Endodermal cell (in vitro differentiated cells): ENCODE results near the gene GABRB3. TPM values are rescaled to one million over a fixed set of nuclear protein-coding genes. Genes with fewer than 3 reads are reported as not detected.

Source experiments
- DNase-seq: peaks from one replicate; pipeline ENCODE4 v3.0.0-alpha.2; 2017
- H3K27ac ChIP-seq: 2 replicates; pipeline ENCODE4 v1.5.1; 2013; ENCODE audit warnings: mild to moderate bottlenecking, low read depth, low read length, moderate library complexity
- H3K27me3 ChIP-seq: 2 replicates; pipeline ENCODE4 v1.6.1; 2013; ENCODE audit warnings: mild to moderate bottlenecking, low read length, moderate library complexity; ENCODE audit not compliant: insufficient read depth, control insufficient read depth, poor library complexity, severe bottlenecking
- H3K36me3 ChIP-seq: 2 replicates; pipeline ENCODE4 v1.7.0; 2013; ENCODE audit warnings: mild to moderate bottlenecking, low read length, moderate library complexity; ENCODE audit not compliant: control insufficient read depth, insufficient read depth
- H3K4me1 ChIP-seq: one replicate; pipeline ENCODE4 v1.7.0; 2013; ENCODE audit warnings: low read length; ENCODE audit not compliant: control insufficient read depth, insufficient read depth
- H3K4me3 ChIP-seq: 2 replicates; pipeline ENCODE4 v1.5.1; 2013; ENCODE audit warnings: mild to moderate bottlenecking, low read length, moderate library complexity
- H3K9ac ChIP-seq: 2 replicates; pipeline ENCODE4 v1.6.1; 2013; ENCODE audit warnings: mild to moderate bottlenecking, low read length, moderate library complexity; ENCODE audit not compliant: poor library complexity, severe bottlenecking; ENCODE audit errors: extremely low read depth
- H3K9me3 ChIP-seq: 2 replicates; pipeline ENCODE4 v1.6.1; 2013; ENCODE audit warnings: mild to moderate bottlenecking, low read length, moderate library complexity; ENCODE audit not compliant: control insufficient read depth
- H3K27ac Mint-ChIP-seq: 2 replicates; pipeline ENCODE4 v1.8.0; 2020; ENCODE audit warnings: mixed read lengths
- H3K27me3 Mint-ChIP-seq: 2 replicates; pipeline ENCODE4 v1.8.0; 2021; ENCODE audit warnings: mild to moderate bottlenecking, mixed read lengths; ENCODE audit not compliant: insufficient read depth
- H3K36me3 Mint-ChIP-seq: 2 replicates; pipeline ENCODE4 v1.8.0; 2020; ENCODE audit warnings: low read depth, mixed read lengths
- H3K4me1 Mint-ChIP-seq: 2 replicates; pipeline ENCODE4 v1.8.0; 2020; ENCODE audit warnings: mixed read lengths
- H3K4me3 Mint-ChIP-seq: 2 replicates; pipeline ENCODE4 v1.8.0; 2020; ENCODE audit warnings: mild to moderate bottlenecking, moderate library complexity, mixed read lengths
- H3K9me3 Mint-ChIP-seq: 2 replicates; pipeline ENCODE4 v1.8.0; 2020; ENCODE audit warnings: mild to moderate bottlenecking, mixed read lengths
- WGBS, 2 experiments: methylation state at CpG; one replicate each; pipeline versions ENCODE4 v1.1.5 to v1.1.7; 2013; ENCODE audit warnings: missing lambda C conversion rate in 2 of 2, mixed read lengths in 1 of 2; ENCODE audit not compliant: insufficient coverage in 1 of 2, insufficient read length in 1 of 2; 5-methylcytosine and 5-hydroxymethylcytosine counted together
- total RNA-seq, 2 donors: library from RNA; stranded (reverse); fragmentation: NEBNext Ultra II Directional in 1 of 2; extraction: Animal tissue kit (Norgen Biotek cat#: 25700) in 1 of 2; gene quantifications; 2 replicates in 1 of 2; 3 replicates in 1 of 2; pipeline ENCODE4 v1.2.1, GENCODE V29; 2021
- TF ChIP-seq, protein P1 (sequence below): fragments of 200-600 bp; sonication (generic); conservative IDR thresholded peaks from 2 replicates; pipeline ENCODE4 v1.5.0; 2021; ENCODE audit warnings: antibody characterized with exemption, mild to moderate bottlenecking

Gene GABRB3
- total RNA-seq, 2 donors from 2014 or later = 81.8 to 122 TPM

DNA sequence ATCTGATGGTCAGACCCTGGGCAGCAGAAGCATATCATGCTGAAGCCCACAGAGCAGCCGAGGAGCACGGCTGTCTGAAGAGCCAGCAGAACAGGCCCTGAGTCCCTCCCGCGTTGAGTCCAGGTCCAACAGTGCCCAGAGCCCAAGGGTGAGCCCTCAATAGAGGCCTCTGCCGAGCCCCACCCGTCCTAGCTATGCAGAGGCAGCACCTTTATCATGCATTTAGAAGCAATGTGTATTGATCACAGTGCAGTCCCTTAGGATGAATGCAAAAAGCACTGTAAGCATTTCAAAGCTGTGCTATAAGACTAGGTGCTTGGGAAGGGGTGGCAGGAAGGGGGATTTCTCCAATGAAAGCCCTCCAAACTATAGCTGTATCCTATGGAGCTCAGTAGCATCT, 208.5 kb downstream of the GABRB3 start:
- Mint-ChIP-seq H3K4me1 (peaks cover 19% of the 10 kb centered on the region), H3K27ac (no peak overlapping the region), H3K36me3 (peaks cover 56% of the 10 kb centered on the region), H3K27me3 (no peaks in the 10 kb centered on the region), H3K9me3 (no peaks in the 10 kb centered on the region), H3K4me3 (no peak overlapping the region)
- DNase-seq = no peak
- no peaks in the 10 kb centered on the region for H3K27me3 ChIP-seq
- TF ChIP-seq, protein P1, sequence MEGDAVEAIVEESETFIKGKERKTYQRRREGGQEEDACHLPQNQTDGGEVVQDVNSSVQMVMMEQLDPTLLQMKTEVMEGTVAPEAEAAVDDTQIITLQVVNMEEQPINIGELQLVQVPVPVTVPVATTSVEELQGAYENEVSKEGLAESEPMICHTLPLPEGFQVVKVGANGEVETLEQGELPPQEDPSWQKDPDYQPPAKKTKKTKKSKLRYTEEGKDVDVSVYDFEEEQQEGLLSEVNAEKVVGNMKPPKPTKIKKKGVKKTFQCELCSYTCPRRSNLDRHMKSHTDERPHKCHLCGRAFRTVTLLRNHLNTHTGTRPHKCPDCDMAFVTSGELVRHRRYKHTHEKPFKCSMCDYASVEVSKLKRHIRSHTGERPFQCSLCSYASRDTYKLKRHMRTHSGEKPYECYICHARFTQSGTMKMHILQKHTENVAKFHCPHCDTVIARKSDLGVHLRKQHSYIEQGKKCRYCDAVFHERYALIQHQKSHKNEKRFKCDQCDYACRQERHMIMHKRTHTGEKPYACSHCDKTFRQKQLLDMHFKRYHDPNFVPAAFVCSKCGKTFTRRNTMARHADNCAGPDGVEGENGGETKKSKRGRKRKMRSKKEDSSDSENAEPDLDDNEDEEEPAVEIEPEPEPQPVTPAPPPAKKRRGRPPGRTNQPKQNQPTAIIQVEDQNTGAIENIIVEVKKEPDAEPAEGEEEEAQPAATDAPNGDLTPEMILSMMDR = no peak
- H3K9ac ChIP-seq = no peak overlapping the region
- 75 to 93% methylated on average over 3 to 6 of the region's 6 CpGs for WGBS, 2 experiments
- H3K36me3 ChIP-seq = peaks cover 65% of the 10 kb centered on the region
- no peak overlapping the region for H3K4me3 ChIP-seq
- H3K4me1 ChIP-seq = peaks cover 4% of the 10 kb centered on the region
- no peak overlapping the region for H3K27ac ChIP-seq
- H3K9me3 ChIP-seq = no peaks in the 10 kb centered on the region

DNA sequence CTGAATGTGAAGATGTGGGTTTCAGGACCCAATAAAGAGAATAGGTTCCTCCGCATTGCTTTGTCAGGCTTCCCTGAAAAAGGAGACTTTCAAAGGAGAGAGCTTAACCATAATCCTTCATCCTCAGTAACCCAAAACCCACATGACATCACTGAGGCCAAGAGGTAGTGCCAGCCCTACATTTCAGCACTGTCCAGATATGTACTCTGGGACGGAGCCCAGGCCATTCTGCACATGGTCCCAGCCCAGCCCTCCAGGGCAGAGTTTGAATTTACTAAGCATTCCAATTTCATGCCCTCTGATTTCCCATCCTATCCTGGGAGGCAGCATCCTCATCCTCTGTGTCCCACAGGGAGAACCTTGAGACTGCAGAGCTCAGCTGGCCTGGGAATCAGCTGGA, 210.5 kb downstream of the GABRB3 start:
- Histone ChIP-seq H3K27ac (no peak overlapping the region), H3K36me3 (peaks cover 66% of the 10 kb centered on the region), H3K9ac (no peak overlapping the region), H3K9me3 (no peaks in the 10 kb centered on the region), H3K27me3 (no peaks in the 10 kb centered on the region), H3K4me3 (no peak overlapping the region), H3K4me1 (peaks cover 4% of the 10 kb centered on the region)
- Mint-ChIP-seq H3K4me1 (peaks cover 19% of the 10 kb centered on the region), H3K4me3 (no peak overlapping the region), H3K27ac (no peak overlapping the region), H3K36me3 (peaks cover 63% of the 10 kb centered on the region), H3K9me3 (no peaks in the 10 kb centered on the region), H3K27me3 (no peaks in the 10 kb centered on the region)
- DNase-seq = no peak
- WGBS, 2 experiments = 96 to 100% methylated on average over 1 to 2 of the region's 2 CpGs
- TF ChIP-seq, protein P1 = no peak

DNA sequence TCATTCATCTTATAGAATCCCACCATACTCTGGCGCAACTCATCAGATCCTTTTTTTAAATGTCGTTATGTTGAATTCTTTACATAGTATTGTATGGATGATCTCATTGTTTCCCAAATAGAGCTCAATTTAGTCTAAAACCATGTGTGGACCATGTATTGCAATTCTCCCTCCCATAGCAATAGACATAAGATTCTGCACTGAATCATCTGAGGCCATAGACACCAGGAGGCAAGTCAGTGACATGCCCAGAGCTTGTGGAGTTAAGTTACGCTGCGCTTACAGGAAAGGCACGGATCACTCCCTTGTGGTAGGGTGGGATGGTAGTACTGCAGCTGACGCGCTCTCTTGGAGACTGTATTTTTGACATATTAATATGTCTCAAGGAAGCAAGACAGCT, 211.0 kb downstream of the GABRB3 start:
- peaks cover 4% of the 10 kb centered on the region for H3K4me1 ChIP-seq
- H3K4me3 ChIP-seq = no peak overlapping the region
- H3K27ac ChIP-seq = no peak overlapping the region
- Mint-ChIP-seq H3K9me3 (no peaks in the 10 kb centered on the region), H3K27ac (no peak overlapping the region), H3K4me3 (no peak overlapping the region), H3K36me3 (peaks cover 63% of the 10 kb centered on the region), H3K27me3 (no peaks in the 10 kb centered on the region), H3K4me1 (peaks cover 19% of the 10 kb centered on the region)
- DNase-seq = no peak
- H3K36me3 ChIP-seq = peaks cover 66% of the 10 kb centered on the region
- TF ChIP-seq, protein P1 = no peak
- no peak overlapping the region for H3K9ac ChIP-seq
- WGBS, 2 experiments = 94 to 97% methylated on average over 6 of the region's 7 CpGs
- no peaks in the 10 kb centered on the region for H3K9me3 ChIP-seq
- no peaks in the 10 kb centered on the region for H3K27me3 ChIP-seq
